GM18909 (cell line): ENCODE measurements around the gene RAD18.

ENCODE experiments used
- ATAC-seq: cut with Tn5 transposase; IDR thresholded peaks from one replicate; pipeline ENCODE4 v1.9.1; 2021; ENCODE audit warnings: mild to moderate bottlenecking; ENCODE audit not compliant: unreplicated experiment, poor library complexity

The RAD18 gene

DNA sequence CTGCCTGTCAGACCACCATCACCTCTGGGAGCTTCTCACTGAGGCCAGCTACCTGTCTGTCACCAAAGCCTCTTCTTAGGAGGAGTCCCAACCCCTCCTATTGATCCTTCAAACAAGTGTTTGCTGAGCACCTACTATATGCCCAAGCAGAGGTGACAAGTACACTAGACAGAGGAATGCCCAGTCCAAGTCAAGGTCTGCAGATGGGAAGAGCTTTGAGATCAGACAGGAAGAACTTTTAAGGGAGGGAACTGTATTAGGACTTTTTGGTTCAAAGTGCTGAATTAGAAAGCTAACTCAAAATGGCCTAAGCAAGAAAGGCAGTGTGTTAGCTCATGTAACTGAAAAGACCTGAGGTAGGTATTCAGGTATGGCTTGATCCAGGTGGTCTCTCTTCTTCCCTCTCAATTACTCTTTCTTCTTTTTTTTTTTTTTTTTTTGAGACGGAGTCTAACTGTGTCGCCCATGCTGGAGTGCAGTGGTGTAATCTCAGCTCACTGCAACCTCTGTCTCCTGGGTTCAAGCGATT is 3.6 kb upstream of the RAD18 start:
- no peak for ATAC-seq

DNA sequence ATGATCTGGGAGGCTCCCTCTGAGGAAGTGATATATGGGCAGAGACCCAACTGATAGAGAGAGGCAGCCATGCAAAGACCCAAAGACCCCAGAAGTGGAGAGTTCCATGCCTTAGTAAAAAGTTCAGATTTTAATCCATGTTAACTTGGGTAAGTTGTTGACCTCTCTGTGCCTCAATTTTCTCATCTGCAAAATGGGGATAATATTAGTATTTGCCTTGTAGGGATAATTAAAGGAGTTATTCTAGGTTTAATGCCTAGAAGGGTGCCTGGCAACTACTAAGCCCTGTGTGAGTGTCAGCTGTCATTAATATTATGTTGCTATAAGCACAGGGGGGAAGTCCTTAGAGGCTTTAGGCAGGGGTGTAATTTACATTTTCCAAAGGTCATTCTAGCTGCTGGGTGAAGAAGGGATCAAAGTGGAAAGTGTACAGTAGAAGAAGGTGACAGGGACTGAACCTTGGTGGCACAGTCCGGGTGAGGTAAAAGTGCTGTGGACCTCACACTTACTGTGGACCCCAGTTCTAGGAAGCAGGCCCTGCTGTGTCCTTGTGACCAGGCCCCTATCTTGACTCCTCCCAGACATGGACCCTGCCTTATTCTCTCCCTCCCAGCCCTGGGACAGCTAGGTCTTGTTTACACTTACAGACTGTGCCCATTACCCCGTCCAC is 3.0 kb upstream of the RAD18 start:
- no peak for ATAC-seq

DNA sequence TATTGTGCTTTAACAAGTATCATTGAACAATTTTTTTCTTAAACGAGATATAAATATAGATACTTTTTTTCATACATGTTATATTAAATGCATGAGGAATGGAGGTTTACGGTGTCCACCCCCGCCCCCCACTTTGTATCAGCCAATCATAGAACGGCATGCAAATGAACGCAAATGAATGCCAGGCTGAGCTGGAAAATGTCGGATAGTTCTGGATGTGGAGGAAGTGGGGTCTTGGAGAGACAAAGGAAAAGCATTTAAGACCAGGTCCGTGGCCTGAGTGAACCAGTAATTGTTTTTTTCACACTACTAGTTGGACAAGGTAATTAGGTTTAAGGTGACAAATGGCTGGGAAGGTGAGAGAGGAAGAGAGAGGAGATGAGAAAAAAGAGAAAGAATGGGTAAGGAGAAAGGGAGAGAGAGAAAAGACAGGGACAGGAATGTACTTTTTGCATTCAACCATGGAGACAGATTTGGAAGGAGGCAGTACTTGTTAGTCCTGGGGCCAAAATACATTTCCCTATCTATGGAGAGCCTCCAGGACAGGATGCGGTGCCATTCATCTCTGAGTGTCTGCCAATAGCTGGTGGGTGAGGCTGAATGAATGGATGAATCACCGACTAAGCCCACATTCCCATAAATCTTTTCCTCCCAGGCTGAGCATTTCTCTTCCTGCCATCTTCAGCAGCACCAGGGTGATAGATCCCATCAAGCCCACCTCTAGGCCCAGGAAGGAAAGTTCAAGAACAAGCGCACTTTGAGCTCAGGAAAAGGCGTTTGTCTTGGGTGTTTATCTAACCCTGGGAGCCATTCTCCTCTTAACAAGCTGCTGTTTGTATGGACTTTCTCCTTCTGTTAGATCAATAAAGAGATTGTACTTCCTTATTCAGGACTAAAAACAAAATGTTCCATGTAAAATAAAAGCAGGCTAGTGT is 1.4 kb upstream of the RAD18 start:
- no peak for ATAC-seq

DNA sequence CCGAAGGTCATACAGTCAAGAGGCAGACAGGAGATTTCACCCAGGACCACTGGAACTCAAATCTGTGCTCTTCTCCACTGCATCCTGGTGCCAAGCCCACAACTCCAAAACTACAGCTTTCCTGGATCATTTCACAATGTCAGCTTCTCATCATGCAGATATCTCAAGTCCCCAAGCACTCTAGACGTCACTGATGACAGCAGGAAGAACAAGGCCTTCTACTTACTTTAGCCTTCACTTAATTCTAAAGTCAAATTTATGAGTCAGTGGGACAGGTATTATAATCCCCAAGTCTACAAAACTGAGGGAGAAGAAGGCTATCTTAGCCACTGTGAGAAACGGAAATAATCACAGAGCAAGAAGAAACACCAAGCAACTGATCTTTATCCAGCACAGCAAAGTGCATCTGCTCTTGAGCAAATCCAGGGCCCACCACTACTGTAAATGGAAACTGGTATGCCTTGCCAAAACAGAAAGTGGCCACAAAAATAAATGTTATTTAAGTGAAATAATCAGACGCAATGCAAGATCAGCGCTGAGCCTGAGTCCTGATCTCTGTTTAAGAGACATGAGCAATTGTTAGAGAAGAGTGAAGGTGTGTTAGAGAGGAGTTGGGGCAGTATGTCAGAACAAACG is 928 bp downstream of the RAD18 start:
- no peak for ATAC-seq

DNA sequence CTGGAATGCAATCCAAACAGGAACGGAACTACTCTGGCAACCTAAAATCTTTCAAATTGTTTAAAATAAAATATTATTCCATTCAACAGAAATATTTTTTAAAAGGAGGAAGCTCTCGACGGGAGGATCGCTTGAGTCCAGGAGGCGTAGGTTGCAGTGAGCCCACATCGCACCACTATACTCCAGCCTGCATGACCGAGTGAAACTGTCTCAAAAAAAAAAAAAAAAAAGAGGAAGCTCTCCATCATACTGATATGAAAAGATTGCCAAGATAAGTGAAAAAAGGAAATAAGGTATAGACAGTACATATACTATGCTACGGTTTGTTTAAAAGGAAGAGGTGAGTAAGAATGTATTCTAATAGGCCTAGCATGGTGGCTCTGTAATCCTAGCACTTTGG is 3.6 kb downstream of the RAD18 start:
- no peak for ATAC-seq

DNA sequence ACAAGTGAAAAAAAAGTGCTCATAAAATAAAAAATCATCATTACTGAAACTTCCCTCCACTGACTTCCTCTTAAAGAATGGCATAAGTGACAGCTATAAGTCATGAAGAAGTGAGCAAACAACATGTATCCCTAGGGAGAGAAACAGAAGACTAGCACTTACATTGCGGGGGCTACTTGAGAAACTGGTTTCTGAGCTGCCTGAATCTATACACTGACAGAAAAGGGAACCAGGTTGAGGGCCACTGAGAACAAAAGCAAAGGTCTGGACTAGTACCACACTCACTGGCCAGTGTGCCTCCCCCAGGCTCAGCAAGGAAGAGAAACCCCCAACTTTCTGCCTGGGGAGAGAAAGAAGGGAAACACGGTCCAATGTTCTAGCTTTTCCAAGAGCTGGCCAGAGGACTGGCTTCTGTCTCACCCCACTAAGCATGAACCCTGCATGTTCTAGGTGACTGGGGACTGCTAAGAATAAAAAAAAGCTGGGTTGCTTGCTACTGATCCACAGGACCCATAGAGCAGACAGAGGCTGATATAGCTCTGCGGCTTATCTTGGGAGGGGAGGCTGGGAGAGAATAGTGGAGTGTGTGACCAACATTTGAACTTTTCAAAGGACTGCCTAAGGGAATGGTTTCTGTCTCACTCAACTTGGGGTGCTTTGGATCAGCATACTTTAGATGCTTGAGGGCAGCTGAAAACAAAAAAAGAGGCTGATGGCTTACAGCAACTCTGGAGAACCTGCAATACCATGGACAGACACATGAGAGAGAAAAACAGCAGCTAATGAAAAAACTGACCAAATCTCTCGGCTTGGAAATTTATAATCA is 8.1 kb downstream of the RAD18 start:
- peak; percentile 93 for ATAC-seq

DNA sequence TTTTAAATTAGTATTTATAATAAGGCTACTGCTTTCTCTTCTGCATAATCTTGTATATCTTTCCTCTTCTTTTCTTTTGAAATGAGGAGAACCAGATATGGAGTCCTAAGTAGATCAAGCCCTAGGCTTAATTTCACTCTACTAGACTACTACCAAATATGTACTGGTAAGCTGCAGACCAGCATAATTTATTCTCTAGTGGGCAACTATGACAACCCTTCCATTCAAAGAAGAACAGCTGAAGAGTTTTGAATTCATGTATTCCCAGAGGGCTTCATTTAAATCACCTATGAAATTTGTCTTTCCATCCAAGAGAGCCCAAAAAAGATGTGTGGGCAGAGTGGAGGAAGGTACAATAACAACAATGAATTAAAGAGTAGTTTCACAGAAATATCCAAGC is 10.0 kb downstream of the RAD18 start:
- ATAC-seq, result no peak

DNA sequence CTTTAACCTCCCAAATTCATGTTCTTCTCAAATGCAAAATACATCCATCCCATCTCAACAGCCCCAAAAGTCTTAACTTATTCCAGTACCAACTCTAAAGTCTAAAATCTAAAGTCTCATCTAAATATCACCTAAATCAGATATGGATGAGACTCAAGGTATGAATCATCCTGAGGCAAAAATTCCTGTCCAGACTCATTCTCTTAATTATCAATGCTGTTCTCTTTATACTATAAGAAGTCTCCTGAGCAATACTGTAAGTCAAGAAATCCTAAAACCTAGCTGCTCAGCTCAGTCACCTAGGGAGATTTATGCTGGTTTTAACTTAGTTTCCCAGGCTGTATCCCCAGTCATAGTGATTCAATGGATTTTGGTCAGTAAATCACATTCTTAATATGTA is 11.1 kb downstream of the RAD18 start:
- no peak for ATAC-seq

DNA sequence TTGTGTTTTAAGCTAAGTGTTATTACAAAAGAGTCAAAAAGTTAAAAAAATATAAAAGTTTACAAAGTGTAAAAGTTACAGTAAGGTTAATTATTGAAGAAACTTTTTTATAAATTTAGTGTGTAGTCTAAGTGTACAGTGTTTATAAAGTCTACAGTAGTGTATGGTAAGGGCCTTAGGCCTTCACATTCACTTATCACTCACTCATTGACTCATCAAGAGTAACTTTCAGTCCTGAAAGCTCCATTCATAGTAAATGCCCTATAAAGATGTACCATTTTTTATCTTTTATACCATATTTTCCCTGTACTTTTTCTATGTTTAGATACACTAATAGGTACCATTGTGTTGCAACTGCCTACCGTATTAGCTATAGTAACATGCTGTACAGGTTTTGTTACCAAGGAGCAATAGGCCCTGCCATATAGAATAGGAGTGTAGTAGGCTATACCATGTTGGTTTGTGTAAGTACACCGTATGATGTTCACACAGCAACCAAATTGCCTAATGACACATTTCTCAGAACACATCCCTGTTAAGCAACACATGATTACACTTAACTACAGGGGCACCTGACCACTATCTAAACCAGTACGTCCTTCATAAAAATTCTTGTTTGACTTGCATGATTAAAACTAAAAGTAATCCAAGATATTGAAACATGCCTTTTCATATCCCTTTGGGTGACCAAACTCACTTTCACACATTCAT is 17.2 kb downstream of the RAD18 start:
- ATAC-seq, result no peak

DNA sequence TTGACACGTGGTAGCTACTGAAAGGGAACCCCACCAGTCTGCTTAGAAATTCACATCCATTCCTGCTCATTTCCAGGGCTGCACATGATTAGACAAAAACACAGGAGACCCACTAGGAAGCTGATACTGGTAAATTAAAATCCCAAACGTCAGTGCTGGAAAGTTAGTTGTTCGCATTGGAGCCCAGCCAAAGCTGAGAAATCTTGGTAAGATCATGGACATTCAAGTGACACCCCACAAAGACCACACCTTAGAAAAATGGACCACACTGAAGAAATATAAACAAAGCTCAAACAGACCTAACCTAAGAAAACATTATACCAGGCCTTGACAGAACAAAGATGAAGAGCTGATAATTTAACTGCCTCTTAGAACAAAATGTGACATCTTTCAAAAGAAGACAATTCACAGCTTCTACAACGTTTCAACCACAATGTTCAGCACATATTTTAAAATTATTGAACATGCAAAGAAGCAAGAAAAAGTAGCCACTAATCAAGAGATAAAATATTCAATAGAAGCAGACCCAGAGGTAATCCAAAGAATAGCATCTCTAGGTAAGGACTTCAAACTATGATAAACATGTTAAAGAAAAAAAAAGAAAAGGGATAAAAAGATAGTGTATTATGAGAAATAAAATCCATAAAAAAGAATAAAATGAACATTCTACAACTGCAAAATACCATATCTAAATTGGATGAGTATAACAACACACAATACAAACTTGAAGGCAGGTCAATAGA is 20.4 kb downstream of the RAD18 start:
- no peak for ATAC-seq

DNA sequence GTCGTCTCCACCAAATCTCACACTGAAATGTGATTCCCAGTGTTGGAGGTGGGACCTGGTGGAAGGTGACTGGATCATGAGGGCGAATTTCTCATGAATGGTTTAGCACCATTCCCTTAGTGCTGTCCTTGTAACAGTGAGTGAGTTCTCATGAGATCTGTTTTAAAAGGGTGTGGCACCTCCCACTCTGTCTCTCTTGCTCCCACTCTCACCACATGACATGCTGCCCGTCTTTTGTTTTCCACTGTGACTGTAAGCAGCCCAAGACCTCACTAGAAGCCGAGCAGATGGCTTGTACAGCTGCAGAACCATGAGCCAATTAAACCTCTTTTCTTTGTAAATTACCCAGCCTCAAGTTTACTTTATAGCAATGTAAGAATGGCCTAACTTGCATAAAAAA is 21.2 kb downstream of the RAD18 start:
- no peak for ATAC-seq

DNA sequence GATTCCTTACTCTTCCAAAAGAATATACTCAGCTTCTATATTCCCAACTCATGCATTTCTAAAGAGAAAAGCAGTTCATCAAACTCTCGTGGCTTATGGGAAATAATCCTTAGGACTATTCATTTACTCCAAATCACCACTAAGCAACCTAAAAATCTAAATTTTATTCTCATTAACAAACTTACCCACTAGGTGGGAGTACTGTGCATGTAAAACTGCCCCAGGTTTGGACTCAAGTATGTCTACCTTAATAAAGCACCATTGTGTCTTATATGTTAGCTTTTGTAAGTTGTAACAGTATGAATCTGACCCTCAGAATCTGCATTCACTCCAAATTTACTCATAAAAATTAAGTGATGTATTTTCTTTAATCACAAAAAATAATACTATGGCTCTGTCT is 25.3 kb downstream of the RAD18 start:
- ATAC-seq, result peak; percentile 61

DNA sequence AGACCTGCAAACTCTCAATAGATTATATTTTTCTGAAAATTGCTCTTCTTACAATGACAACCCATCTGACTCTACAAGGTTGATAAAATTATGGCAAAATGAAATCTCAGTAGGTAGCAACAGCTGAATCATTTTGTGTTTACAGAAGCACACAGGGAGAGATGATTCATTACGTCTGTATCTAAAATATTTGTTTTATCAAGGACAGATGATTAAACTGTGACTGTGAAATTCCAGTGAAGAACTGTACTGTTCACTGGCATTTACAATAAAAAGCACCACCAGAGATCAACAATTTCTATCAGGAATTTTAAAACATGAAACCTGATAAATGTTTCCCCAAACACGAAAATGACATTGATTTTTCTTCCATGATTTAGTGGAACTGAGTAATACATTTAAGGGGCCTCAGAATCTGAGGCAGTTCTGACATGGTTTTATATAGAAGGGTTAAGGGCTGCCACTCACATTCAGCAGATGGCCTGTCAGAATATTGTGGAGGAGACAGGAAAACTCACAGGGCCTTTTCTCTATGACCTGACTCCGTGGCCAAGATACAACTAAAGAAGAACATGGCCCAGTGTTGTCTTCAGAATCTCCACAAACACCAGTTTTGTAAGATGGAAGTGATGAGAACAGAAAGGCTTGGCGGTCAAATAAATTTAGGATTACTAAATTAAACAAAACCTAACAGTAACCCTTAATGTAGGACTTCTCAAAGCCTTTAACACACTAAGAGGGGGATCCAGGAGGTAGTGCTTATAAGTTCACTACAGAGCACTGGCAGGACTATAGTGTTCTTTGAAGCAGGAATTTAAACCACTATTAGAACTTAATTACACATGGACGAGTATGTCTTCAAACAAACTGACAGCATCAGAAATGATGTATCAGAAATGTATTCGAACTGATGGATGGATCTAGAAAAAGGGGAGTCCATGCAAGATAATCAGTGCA is 25.9 kb downstream of the RAD18 start:
- no peak for ATAC-seq

DNA sequence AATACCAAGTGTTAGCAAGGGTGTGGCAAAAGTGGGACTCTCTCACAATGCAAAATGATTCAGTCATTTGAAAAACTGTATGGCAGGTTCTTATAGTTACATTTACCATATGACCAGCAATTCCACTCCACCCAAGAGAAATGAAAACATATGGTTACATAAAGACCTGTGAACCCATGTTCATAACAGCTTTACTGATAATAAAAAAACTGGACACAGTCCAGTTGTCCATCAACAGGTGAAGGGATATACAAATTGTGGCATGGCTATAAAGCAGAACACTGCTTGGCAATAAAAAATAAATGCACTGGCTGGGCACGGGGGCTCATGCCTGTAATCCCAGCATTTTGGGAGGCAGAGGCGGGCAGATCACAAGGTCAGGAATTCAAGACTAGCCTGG is 30.8 kb downstream of the RAD18 start:
- no peak for ATAC-seq

DNA sequence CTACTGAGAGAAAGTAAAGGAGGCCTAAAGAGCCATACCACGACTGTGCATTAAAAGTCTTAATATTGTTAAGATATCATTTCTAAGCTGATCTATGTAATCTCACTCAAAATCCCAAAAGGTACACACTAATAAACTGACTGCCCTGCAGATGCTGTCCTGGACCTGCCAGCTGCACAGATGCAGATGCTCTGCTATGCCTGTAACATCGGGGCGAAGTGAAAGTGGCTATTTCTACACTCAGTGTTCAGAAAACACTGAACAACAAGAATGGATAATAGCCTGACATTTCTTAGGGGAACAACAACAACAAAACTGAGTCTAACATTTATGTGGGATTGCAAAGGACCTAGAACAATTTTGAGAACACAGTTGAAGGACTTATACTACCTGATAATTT is 31.9 kb downstream of the RAD18 start:
- ATAC-seq, result no peak

DNA sequence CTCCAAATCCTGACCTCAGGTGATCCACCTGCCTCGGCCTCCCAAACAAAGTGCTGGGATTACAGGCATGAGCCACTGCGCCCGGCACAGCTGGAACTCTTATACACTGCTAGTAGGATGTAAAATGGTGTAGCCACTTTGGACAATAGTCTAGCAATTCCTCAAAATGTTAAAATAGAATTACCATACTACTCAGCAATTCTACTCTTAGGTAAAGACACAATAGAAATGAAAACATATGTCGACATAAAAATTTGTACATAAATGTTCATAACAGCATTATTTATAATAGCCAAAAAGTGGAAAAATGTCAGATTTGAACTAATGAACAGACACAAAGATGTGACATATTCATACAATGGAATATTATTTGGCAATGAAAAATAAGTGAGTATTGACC is 33.4 kb downstream of the RAD18 start:
- no peak for ATAC-seq

DNA sequence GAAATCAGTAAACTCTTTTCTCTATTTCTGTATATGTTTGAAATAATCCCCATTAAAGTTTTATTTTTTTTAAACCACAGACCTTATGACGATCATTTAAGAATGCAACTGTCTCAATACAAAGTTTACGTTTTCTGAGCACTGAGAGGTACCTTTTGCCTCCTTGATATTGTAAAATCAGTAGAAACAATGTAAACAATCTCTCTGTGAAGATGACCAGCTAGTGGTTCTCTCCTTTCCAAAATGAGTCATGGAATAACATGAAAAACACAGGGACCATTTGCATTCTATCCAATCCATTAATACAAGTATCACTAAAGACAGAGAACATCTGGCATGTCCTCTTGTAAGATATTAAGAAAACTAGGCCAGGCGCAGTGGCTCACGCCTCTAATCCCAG is 48.8 kb downstream of the RAD18 start:
- no peak for ATAC-seq

DNA sequence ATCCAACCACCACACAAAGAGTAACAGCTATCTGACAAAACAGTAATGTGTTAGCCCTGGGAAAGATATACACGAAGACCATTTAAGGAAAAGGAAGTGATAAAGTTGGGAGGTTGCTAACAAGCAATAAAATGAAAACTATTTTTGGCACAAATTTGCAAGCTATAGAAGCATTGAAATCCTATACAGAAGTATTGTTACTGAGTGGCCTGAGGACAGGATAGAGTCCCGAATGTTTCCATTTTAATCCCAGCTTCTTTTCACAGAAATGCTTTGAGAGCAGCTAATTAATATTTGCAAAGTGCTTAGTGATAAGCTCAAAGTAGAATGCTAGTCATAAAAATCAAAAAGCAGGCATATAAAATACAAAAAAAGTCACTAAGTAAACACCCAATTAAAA is 51.5 kb downstream of the RAD18 start:
- no peak for ATAC-seq
